ENCODE results near the gene COL18A1. TPM values are rescaled to one million over a fixed set of nuclear protein-coding genes. Genes with fewer than 3 reads are reported as not detected.

Gene COL18A1
- total and polyA plus RNA-seq, 4 donors, result 44.9 to 308 (median 232) TPM

GRCh38 chr21:45558044-45558721, 153.2 kb downstream of the COL18A1 start:
- H3K27ac ChIP-seq (ENCODE audit: low read depth in 1 of 2, low read length in 2 of 2), result no peak overlapping the region
- peaks cover 0 to 8% (median 1%) of the 10 kb centered on the region in 4 donors for H3K27me3 ChIP-seq (ENCODE audit: control insufficient read depth in 4 of 4, insufficient read depth in 4 of 4, low read length in 3 of 4)
- no peak overlapping the region for H3K9ac ChIP-seq (ENCODE audit: low read depth in 1 of 2, low read length in 2 of 2)
- peaks cover 0 to 11% (median 6%) of the 10 kb centered on the region in 4 donors for H3K4me1 ChIP-seq (ENCODE audit: control insufficient read depth in 4 of 4, insufficient read depth in 4 of 4, low read length in 3 of 4)
- TF ChIP-seq MAX (IDR thresholded peaks at IDR 0.05) (no peak), RAD21 (IDR thresholded peaks at IDR 0.05) (no peak), NR2F2 (IDR thresholded peaks at IDR 0.05) (no peak), RXRA (IDR thresholded peaks at IDR 0.05) (no peak), YY1 (IDR thresholded peaks at IDR 0.05) (no peak), JUND (IDR thresholded peaks at IDR 0.05) (no peak), EGR1 (IDR thresholded peaks at IDR 0.05; ENCODE audit: low read depth in 2 of 2) (no peak), SP1 (IDR thresholded peaks at IDR 0.05) (no peak), FOXA1 (IDR thresholded peaks at IDR 0.05) (no peak), FOXA2 (IDR thresholded peaks at IDR 0.05) (no peak), REST (IDR thresholded peaks at IDR 0.05) (no peak), ZBTB33 (IDR thresholded peaks at IDR 0.05) (no peak), ATF3 (IDR thresholded peaks at IDR 0.05) (no peak), TAF1 (conservative IDR thresholded peaks at IDR 0.05) (no peak), GABPA (IDR thresholded peaks at IDR 0.05 in 1 of 2, conservative IDR thresholded peaks at IDR 0.05 in 1 of 2) (no peak), HNF4G (IDR thresholded peaks at IDR 0.05) (no peak), CTCF (IDR thresholded peaks at IDR 0.05; ENCODE audit: low read depth, low read length, missing input control) (no peak)
- WGBS, result 93% methylated on average over 26 of the region's 26 CpGs
- H3K4me3 ChIP-seq (ENCODE audit: low read depth in 1 of 3, low read length in 3 of 3), result no peak overlapping the region
- H3K36me3 ChIP-seq (ENCODE audit: control insufficient read depth in 4 of 4, insufficient read depth in 3 of 4, low read depth in 1 of 4, low read length in 3 of 4), result no peaks in the 10 kb centered on the region
- no peaks in the 10 kb centered on the region for H3K9me3 ChIP-seq (ENCODE audit: control insufficient read depth in 4 of 4, low read length in 3 of 4)
- DNase-seq (ENCODE audit: low spot score), result no peak

All from liver (tissue), 9 donors.